NCI-H2227 treated with DMSO at 0.1 percent for 48 hours (cell line): ENCODE data around the gene MED10.
"Not testable (repeated sequence)": the region's sequence is repeated elsewhere in the genome, so short reads cannot be mapped to it uniquely, and the experiment has no call there.

Source experiments
- DNase-seq: peaks from one replicate; lab custom pipeline; 2025; lab: John Stamatoyannopoulos, UW

Gene MED10

GRCh38 chr5:6372251-6373080 lies 5.9 kb downstream of the MED10 start:
- no peak for DNase-seq

- DNase-seq: no peak
These were observed 7.1 kb downstream of the MED10 start for GRCh38 chr5:6371079-6371810.

- no peak for DNase-seq
These were observed 7.8 kb downstream of the MED10 start for GRCh38 chr5:6370580-6370979.

GRCh38 chr5:6365977-6366590 lies 12.3 kb downstream of the MED10 start:
- no peak for DNase-seq

GRCh38 chr5:6365142-6365976 lies 13.0 kb downstream of the MED10 start:
- DNase-seq: no peak

GRCh38 chr5:6363454-6364011 lies 14.8 kb downstream of the MED10 start:
- DNase-seq: not testable (repeated sequence)

GRCh38 chr5:6362846-6363245 lies 15.5 kb downstream of the MED10 start:
- DNase-seq: no peak

GRCh38 chr5:6361101-6361500 lies 17.2 kb downstream of the MED10 start:
- no peak for DNase-seq

GRCh38 chr5:6360323-6361072 lies 17.8 kb downstream of the MED10 start:
- no peak for DNase-seq

- no peak for DNase-seq
These were observed 18.6 kb downstream of the MED10 start for GRCh38 chr5:6359555-6360322.

GRCh38 chr5:6358434-6358820 lies 19.9 kb downstream of the MED10 start:
- DNase-seq: no peak

GRCh38 chr5:6357817-6358433 lies 20.4 kb downstream of the MED10 start:
- DNase-seq: not testable (repeated sequence)

- DNase-seq: no peak
These were observed 21.7 kb downstream of the MED10 start for GRCh38 chr5:6356578-6357164.

- no peak for DNase-seq
These were observed 23.1 kb downstream of the MED10 start for GRCh38 chr5:6355294-6355693.

- no peak for DNase-seq
These were observed 23.5 kb downstream of the MED10 start for GRCh38 chr5:6354848-6355247.

- DNase-seq: no peak
These were observed 24.6 kb downstream of the MED10 start for GRCh38 chr5:6353602-6354302.

GRCh38 chr5:6350277-6351090 lies 27.9 kb downstream of the MED10 start:
- DNase-seq: no peak

GRCh38 chr5:6349387-6349786 lies 29.0 kb downstream of the MED10 start:
- no peak for DNase-seq
